ENCODE data around the gene DGKI.

DGKI gene

DNA sequence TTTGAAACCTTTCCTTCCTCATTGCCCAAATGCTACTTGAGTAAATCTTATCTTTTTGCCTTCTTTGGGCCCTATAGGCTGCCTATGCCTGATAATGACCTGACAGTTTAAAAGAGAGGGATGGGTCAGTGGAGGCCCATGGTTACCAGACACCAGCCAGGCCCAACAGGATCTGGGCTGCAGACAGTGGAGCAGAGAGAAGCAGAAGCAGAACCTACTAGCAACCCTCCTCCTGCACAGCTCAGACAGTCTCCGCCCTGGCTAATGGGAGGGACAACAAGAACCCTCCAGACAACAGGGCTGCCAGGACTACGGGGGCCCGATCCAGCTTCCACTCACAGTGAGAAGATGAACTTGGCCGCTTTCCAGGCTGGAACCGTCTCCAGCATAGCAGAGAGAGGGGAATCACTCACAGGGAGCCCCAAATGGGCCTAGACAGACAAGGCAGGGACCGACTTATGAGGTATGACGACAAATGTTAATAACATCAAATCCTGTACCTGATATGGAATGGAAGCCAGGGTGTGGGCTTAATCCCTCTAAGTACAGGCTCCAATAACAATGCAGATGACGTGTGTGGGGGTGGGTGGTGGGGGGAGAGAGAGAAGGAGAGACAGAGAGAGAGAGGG lies 31.7 kb upstream of the DGKI start:
- DNase-seq = no peak
- H3K4me3 Mint-ChIP-seq = no peak overlapping the region
- peaks cover 48% of the 10 kb centered on the region for H3K4me1 Mint-ChIP-seq
- H3K9me3 Mint-ChIP-seq = no peaks in the 10 kb centered on the region
- no peak for ATAC-seq
- H3K27ac Mint-ChIP-seq = peak overlapping the region in 1 of 2 donors; percentile 50
- H3K27me3 Mint-ChIP-seq = no peaks in the 10 kb centered on the region

DNA sequence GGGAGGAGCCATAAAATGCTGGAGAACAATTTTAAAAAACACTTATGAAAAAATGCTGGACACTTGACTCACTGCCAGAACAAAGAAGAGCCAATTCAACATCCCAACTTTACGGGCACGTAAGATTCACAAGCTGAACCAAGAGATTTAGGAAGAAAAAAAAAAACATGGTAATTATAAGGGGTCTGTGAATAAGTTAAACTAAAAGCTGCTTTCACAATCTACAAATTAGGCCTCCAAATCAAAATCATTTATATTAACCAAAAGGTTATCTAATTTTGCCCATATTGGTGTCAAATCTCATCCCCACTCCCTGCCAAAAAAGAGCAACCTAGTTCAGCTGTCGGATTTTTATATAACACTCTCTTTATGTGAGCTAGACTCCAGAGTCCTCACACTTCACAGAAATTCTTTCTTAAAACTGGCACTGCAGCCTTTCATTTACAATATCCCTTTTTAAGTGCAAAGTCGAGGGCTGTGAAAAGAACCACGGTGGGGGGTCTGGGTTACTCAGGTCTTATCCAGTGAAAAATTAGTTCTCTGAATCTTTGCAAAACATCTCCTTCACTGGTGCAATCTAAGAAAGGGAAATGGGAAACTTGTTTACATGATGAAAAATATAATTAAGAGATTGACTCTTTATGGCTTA lies 30.4 kb upstream of the DGKI start:
- no peak for DNase-seq
- Mint-ChIP-seq H3K4me1 (peaks cover 47% of the 10 kb centered on the region), H3K9me3 (no peaks in the 10 kb centered on the region), H3K27ac (no peak overlapping the region), H3K27me3 (no peaks in the 10 kb centered on the region), H3K4me3 (no peak overlapping the region)
- ATAC-seq = no peak

DNA sequence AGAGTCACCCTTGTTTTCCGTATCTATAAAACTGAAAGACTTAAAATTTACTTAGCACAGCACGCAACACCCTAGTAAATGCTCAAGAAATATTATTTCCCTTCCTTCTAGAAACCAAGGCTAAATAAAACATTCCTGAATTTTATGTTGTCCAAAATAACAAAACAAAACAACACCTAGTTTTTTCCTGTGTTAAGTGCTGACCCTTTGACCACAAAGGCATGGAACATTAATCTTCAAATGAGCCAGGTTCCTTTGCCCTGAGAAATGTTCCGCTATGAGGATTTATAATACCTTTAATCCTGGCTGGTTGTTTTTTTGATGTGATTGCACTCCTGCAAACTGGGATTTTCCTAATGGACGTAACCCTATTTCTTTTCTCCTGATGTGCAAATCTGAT lies 29.0 kb upstream of the DGKI start:
- H3K27me3 Mint-ChIP-seq = no peaks in the 10 kb centered on the region
- H3K9me3 Mint-ChIP-seq = peaks cover 0 to 5% of the 10 kb centered on the region in 2 donors
- H3K4me1 Mint-ChIP-seq = peaks cover 48% of the 10 kb centered on the region
- no peak for DNase-seq
- no peak overlapping the region for H3K4me3 Mint-ChIP-seq
- no peak overlapping the region for H3K27ac Mint-ChIP-seq
- ATAC-seq = no peak

DNA sequence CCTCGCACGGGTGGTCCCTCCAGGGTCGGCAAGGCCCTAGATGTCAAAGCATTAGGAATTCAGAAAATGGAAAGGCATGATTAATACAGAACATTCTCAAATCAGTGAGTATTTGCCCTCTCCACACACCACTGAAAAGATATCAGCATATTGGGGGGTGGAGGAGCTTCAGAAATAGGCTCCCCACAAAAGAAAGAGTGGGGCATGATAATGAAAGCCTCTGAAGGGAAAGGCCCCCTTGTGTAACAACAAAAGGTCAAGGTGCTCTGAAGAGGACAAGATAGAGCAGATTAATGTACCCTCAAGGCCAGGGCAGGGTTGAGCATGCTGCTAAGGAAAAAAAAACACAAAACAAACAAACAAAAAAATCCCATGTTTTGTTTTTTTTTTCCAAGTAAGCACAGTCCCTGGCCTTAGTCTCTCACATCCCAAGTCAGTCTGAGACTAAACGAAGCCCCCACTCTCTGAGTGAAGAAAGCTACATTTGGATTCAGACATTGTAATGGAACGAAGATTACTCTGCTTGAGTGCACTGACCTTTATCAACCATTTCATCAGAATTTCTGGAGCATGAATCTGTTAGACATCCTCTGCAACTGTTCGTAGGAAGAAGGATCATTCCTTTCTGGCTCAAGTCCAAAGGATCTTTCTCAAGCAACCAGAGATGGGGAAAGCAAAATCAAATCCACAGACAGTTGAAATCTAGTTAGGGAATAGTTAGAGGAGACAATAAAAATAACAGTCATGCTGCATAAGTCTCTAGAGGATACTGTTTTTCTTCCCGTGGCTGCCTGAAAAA lies 27.4 kb upstream of the DGKI start:
- ATAC-seq = peak; percentile 68
- no peak for DNase-seq
- H3K9me3 Mint-ChIP-seq = peaks cover 7 to 11% of the 10 kb centered on the region in 2 donors
- H3K27me3 Mint-ChIP-seq = no peaks in the 10 kb centered on the region
- H3K27ac Mint-ChIP-seq = peak overlapping the region; percentile 93 to 94
- peaks cover 38% of the 10 kb centered on the region for H3K4me1 Mint-ChIP-seq
- H3K4me3 Mint-ChIP-seq = peak overlapping the region; percentile 23 to 37

DNA sequence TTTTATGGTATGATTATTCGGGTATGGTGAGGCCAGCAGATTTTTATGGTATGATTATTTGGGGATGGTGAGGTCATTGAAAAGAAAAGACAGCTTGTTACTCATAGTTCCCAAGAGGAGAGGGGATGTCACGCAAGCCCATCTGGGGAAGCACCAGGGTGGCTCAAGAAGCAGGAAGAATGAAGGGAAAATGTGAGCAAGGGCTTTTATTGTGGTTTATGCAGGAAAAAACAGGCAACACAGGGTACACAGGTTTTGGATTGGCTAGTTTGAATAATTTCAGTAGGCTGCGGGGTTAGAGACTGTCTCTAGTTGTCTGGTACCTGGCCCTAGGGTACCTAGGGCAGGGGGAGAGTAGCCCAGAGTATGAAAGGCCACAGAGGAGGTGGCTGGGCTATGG lies 26.8 kb upstream of the DGKI start:
- DNase-seq (peak; percentile 20 to 78), ATAC-seq (peak; percentile 94)
- H3K27ac Mint-ChIP-seq = peak overlapping the region; percentile 93 to 94
- H3K4me3 Mint-ChIP-seq = peak overlapping the region; percentile 23 to 37
- no peaks in the 10 kb centered on the region for H3K27me3 Mint-ChIP-seq
- H3K4me1 Mint-ChIP-seq = peaks cover 31% of the 10 kb centered on the region
- peaks cover 7 to 11% of the 10 kb centered on the region in 2 donors for H3K9me3 Mint-ChIP-seq

DNA sequence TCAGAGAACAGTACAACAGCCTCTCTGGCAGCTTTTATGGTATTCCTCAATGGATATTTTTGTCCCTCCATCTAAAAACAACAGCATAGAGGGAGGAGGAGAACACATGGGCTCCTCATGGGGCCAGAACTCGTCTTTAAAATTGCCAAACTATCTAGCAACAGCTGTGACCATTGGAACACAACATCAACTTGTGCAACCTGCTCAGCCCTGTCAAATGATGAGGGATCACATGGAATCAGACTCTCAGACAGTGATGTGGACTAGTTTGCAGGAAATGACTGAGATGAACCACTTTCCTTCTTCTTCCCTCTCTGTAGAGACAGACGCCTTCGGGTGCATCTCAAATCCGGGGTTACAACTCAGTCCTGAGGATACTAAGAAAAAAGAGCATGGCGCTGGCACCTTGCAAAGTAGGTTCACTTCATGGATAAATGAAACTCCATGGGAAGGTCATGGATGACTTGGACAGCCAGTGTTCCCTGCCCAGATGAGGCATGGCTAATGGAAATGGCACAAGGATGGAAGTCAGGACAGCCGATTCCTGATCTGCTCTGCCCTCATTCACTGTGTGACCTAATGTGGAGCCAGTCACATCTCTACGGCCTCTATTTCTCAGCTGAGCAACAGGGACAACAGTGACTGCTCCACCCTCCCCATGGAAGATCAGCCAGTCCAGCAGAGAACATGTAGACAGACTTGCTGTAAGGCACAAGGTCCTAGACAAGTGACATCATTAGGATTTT lies 24.6 kb upstream of the DGKI start:
- H3K4me3 Mint-ChIP-seq = peak overlapping the region in 1 of 2 donors; percentile 20
- ATAC-seq (no peak), DNase-seq (no peak)
- H3K27me3 Mint-ChIP-seq = no peaks in the 10 kb centered on the region
- H3K9me3 Mint-ChIP-seq = peaks cover 11% of the 10 kb centered on the region in 2 donors
- peak overlapping the region; percentile 88 to 91 for H3K27ac Mint-ChIP-seq
- H3K4me1 Mint-ChIP-seq = peaks cover 26% of the 10 kb centered on the region

DNA sequence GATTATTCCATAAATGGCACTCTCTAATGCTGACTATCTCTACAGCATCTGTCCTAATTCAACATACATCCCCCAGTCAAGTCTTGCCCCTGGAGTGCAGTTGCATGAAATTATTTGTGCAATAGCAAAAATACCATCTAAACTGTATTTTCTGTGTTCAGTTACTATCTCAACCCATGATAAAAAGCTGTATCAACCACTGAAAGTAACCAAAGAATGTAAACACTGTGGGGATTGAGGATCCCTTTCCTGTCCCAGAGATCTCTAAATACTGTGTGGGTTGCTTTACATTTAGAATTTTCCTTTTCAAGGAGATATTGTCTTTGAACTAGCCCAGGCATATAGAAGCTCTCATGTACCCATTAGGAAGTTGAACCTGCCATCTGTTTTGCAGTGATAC lies 23.9 kb upstream of the DGKI start:
- DNase-seq (no peak), ATAC-seq (no peak)
- Mint-ChIP-seq H3K27me3 (no peaks in the 10 kb centered on the region), H3K27ac (peak overlapping the region in 1 of 2 donors; percentile 27), H3K4me3 (peak overlapping the region in 1 of 2 donors; percentile 19), H3K9me3 (peaks cover 12 to 16% of the 10 kb centered on the region in 2 donors), H3K4me1 (peaks cover 26% of the 10 kb centered on the region)

DNA sequence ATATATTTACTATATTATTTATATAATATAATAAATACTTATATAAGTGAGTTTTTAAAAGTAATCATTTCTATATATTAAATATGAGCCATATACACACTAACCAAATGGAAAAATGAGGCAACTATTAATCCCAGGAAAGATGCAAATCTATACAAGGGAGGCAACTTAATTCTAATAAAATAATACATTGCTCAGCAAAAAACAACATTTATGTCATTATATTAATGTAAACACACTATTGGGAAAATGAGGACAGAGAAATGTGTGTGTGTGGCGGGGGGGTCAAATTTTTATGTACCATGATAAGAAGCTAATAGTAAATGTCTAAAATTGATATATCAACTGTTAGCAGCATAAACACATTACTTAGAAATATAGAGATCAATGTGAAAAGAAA lies 23.3 kb upstream of the DGKI start:
- Mint-ChIP-seq H3K4me1 (peaks cover 26% of the 10 kb centered on the region), H3K9me3 (peaks cover 18 to 22% of the 10 kb centered on the region in 2 donors), H3K27ac (no peak overlapping the region), H3K4me3 (no peak overlapping the region), H3K27me3 (no peaks in the 10 kb centered on the region)
- DNase-seq = no peak
- no peak for ATAC-seq

DNA sequence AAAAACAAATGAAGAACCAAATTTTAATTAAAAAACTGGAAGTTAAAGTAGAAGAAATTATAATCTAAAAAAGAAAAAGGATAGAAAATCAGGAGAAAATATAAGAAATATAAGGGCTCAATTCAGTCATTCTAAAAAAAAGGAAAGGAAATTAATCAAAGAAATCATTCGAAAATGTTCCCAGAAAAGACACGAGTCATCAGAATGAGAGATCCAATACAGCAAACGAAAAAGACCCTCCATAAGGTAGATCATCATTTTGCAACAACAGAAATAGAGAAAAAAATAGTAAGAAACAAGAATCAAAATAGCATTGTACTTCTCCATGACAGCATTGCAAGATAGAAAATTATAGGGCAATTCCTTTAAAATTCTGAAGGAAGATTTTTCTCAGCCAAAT lies 22.5 kb upstream of the DGKI start:
- DNase-seq (no peak), ATAC-seq (no peak)
- Mint-ChIP-seq H3K9me3 (peaks cover 22 to 26% of the 10 kb centered on the region in 2 donors), H3K4me1 (peaks cover 21% of the 10 kb centered on the region), H3K27ac (no peak overlapping the region), H3K4me3 (no peak overlapping the region), H3K27me3 (no peaks in the 10 kb centered on the region)

DNA sequence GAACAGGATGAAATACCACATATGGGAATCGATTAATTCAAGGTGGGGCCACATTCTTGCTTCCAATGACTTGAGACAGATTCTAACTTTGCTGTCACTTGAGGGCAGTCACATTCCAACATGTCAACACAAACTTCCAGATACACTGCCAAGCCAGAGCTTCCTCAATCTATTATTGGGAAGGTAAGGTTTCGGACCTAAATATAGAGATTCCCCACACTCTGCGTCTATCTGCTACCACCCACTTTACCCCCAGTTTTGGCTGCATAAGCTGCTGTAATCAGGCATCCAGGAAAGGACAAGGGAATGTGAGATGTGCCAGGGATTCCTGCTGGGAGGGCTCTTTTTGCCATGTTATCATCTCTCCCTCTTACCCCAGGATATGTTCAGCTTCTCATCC lies 20.5 kb upstream of the DGKI start:
- Mint-ChIP-seq H3K27ac (no peak overlapping the region), H3K4me3 (no peak overlapping the region), H3K4me1 (peaks cover 11% of the 10 kb centered on the region), H3K9me3 (peaks cover 26 to 27% of the 10 kb centered on the region in 2 donors), H3K27me3 (no peaks in the 10 kb centered on the region)
- ATAC-seq (no peak), DNase-seq (no peak)

DNA sequence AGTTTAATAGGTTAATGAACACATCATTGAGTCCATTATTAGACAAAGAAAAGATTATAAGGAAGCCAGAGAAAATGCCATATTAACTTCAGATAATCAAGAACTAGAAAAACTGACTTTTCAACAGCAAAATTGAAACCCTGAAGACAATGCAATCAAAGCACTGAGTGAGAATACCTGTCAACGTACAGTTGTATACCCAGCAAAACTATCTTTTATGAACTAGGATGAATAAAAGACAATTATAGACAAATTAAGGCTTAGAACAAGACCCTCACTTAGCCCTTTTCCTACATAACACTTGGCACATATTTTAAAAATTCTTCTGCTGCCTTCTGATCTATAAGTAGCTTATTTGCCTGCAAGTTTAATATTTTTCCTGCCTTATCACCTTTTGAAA lies 19.0 kb upstream of the DGKI start:
- Mint-ChIP-seq H3K4me3 (no peak overlapping the region), H3K4me1 (peaks cover 2% of the 10 kb centered on the region), H3K27ac (no peak overlapping the region), H3K27me3 (no peaks in the 10 kb centered on the region), H3K9me3 (peaks cover 22 to 26% of the 10 kb centered on the region in 2 donors)
- ATAC-seq (no peak), DNase-seq (no peak)

DNA sequence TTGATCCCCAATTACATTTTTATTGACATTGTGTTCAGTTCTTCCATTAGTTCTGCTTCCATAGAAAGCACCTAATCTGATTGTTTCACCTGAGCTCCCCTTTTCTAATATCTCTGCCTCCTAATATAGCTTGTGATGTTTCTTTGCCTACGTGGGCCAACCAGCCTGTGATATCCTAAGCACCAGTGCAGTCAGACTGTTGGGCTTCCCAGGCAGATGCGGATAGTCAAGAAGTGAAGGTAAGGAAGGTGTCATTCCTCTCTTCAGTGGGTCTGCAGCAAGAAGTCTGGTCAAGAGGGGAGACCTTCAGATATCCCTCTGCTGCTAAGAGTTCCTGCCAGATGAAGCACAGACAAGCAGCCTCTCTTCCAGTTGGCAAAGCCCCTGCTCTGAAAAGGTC lies 16.2 kb upstream of the DGKI start:
- Mint-ChIP-seq H3K27ac (no peak overlapping the region), H3K4me1 (no peaks in the 10 kb centered on the region), H3K4me3 (no peak overlapping the region), H3K27me3 (no peaks in the 10 kb centered on the region), H3K9me3 (peaks cover 15 to 19% of the 10 kb centered on the region in 2 donors)
- no peak for ATAC-seq
- no peak for DNase-seq

DNA sequence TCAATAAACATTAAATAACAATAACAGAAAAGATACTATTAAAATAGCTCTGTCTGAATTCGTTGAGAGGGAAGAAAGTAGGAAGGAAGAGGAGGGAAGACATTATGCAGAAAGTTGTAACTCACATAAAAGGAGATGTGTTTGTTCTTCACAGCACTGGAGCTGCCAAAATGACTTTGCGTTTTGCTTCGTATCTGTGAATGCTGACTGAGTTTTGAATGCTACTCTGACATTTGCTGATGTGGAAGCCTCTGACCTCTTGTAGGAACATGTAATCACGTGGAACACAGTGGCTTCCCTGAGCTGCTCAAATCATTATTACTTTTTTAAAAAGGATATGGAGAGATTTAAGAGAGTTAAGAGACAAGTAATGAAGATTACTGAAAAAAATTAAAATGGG lies 15.6 kb upstream of the DGKI start:
- Mint-ChIP-seq H3K9me3 (peaks cover 15 to 19% of the 10 kb centered on the region in 2 donors), H3K4me3 (no peak overlapping the region), H3K4me1 (no peaks in the 10 kb centered on the region), H3K27me3 (no peaks in the 10 kb centered on the region), H3K27ac (peak overlapping the region in 1 of 2 donors; percentile 28)
- DNase-seq (no peak), ATAC-seq (no peak)

DNA sequence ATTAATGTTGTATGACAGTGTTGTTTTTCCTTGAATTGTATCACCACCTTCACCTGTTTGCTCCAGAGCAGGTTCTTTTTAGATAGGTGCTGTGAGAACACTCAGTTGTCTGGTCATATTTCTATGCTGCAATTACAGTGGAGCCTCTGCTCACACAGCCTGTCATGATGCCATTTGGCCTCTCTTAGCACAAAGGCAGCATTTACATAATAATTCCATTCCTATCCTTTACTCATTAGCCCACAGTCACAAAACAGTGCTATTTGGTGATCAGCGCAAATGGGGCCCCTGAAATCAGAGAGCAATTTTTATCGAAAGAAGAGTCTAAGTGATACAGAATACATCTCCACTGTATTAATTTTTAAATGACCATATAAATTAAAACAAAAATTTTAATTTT lies 13.8 kb upstream of the DGKI start:
- Mint-ChIP-seq H3K27ac (no peak overlapping the region), H3K4me3 (no peak overlapping the region), H3K4me1 (no peaks in the 10 kb centered on the region), H3K9me3 (peaks cover 9 to 13% of the 10 kb centered on the region in 2 donors), H3K27me3 (no peaks in the 10 kb centered on the region)
- ATAC-seq (no peak), DNase-seq (no peak)

DNA sequence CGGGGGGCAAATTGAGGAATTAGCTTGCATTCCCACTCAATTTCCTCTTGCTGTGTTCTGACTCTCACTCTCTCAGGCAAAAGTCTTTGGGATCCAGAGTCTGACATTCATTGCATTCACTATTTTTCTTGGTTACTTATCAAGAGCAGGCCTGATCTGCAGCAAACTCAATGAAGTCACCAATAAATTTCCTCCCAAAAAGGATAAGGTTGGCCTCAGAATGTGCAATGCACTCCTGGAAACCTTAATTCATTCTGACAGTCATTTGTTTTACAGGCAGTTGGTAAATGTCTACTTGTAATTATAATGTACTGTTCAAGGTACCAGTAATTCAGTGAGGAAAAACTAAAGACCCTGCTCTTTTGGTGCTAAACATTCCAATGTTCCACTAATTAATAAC lies 6.3 kb upstream of the DGKI start:
- H3K27me3 Mint-ChIP-seq = peaks cover 39% of the 10 kb centered on the region
- no peak overlapping the region for H3K27ac Mint-ChIP-seq
- ATAC-seq (no peak), DNase-seq (no peak)
- H3K4me3 Mint-ChIP-seq = peak overlapping the region in 1 of 2 donors; percentile 44
- peaks cover 12 to 16% of the 10 kb centered on the region in 2 donors for H3K9me3 Mint-ChIP-seq
- H3K4me1 Mint-ChIP-seq = peaks cover 19% of the 10 kb centered on the region

Data from stimulated activated naive CD8-positive, alpha-beta T cell treated with anti-CD3 and anti-CD28 coated beads, Interleukin-15, amount 100 ng/mL, for 72 hours (primary cell).